HepG2 (cell line): ENCODE results near the gene NRBP1. TPM values are rescaled to one million over a fixed set of nuclear protein-coding genes. Genes with fewer than 3 reads are reported as not detected.
A peak's percentile ranks its signal among the peaks of the same experiment; 100 is the strongest.

ENCODE experiments used
- HHEX ChIP-seq: IDR thresholded peaks from 2 replicates; pipeline ENCODE4 v1.6.1; 2016; ENCODE audit warnings: control low read depth
- KDM5B ChIP-seq: sonication (generic); formaldehyde crosslinking; IDR thresholded peaks from 2 replicates; pipeline ENCODE4 v1.4.0; 2020; ENCODE audit warnings: missing genetic modification reagents, mild to moderate bottlenecking, borderline replicate concordance
- PTBP1 ChIP-seq: fragments of 200-400 bp; formaldehyde crosslinking; IDR thresholded peaks from 2 replicates; pipeline ENCODE4 v1.6.1; 2018; ENCODE audit warnings: low read length, low read depth; ENCODE audit not compliant: poor library complexity, severe bottlenecking
- STAT6 ChIP-seq: sonication (generic); formaldehyde crosslinking; IDR thresholded peaks from 2 replicates; pipeline ENCODE4 v1.4.0; 2020; ENCODE audit warnings: missing genetic modification reagents, mild to moderate bottlenecking, borderline replicate concordance
- TAF1 ChIP-seq: sonication (generic); formaldehyde crosslinking; IDR thresholded peaks from 2 replicates; pipeline ENCODE4 v1.4.0; 2020; ENCODE audit warnings: missing genetic modification reagents
- TCF7 ChIP-seq: sonication (generic); IDR thresholded peaks from 2 replicates; pipeline ENCODE4 v1.6.1; 2016; ENCODE audit warnings: antibody characterized with exemption, low read depth
- UBTF ChIP-seq: sonication (generic); formaldehyde crosslinking; IDR thresholded peaks from 2 replicates; pipeline ENCODE4 v1.4.0; 2020; ENCODE audit warnings: mild to moderate bottlenecking, missing genetic modification reagents
- ZFP36L2 ChIP-seq: sonication (generic); formaldehyde crosslinking; IDR thresholded peaks from 2 replicates; pipeline ENCODE4 v1.4.0; 2020; ENCODE audit warnings: missing genetic modification reagents
- ZNF280D ChIP-seq: sonication (generic); formaldehyde crosslinking; IDR thresholded peaks from 2 replicates; pipeline ENCODE4 v1.5.1; 2020; ENCODE audit warnings: mild to moderate bottlenecking, missing genetic modification reagents
- ZNF281 ChIP-seq: sonication (generic); formaldehyde crosslinking; IDR thresholded peaks from 2 replicates; pipeline ENCODE4 v1.4.0; 2020; ENCODE audit warnings: missing genetic modification reagents, borderline replicate concordance
- ZNF770 ChIP-seq: sonication (generic); formaldehyde crosslinking; IDR thresholded peaks from 2 replicates; pipeline ENCODE4 v1.5.0; 2020; ENCODE audit warnings: mild to moderate bottlenecking, missing genetic modification reagents
- ZUFSP ChIP-seq: sonication (generic); formaldehyde crosslinking; IDR thresholded peaks from 2 replicates; pipeline ENCODE4 v1.9.0; 2021; ENCODE audit warnings: missing genetic modification reagents, mild to moderate bottlenecking, borderline replicate concordance
- polyA plus RNA-seq, 8 experiments: library from polyadenylated mRNA; depleted of rRNA in 3 of 8; stranded (reverse) in 7 of 8; unstranded in 1 of 8; fragments of >200 nt; fragmentation: Illumina TruSeq in 4 of 8; extraction: Trizol in 4 of 8; gene quantifications; 2 replicates each; pipeline versions ENCODE4 v1.2.1 to v1.2.3, GENCODE V29; 2011 to 2016; ENCODE audit warnings: low read depth in 4 of 8, missing spikeins in 1 of 8, mixed read lengths in 1 of 8; ENCODE audit not compliant: insufficient read depth in 1 of 8
- total RNA-seq, 5 experiments: library from RNA; depleted of rRNA; stranded (reverse); fragments of >200 nt; fragmentation: Illumina TruSeq; extraction: Trizol; gene quantifications; 2 replicates each; pipeline ENCODE4 v1.2.3, GENCODE V29; 2016; ENCODE audit warnings: low read depth in 1 of 5

NRBP1 gene
- total and polyA plus RNA-seq, 2 of the 13 experiments (the other 11 are each of a cell fraction or from before 2014, with no cell fraction given), result 165 to 240 TPM

GRCh38 chr2:27379836-27380625 lies 48.4 kb upstream of the NRBP1 start (continued):
- no peak for TF ChIP-seq ZNF280D (CRISPR knock-in tag)
- TF ChIP-seq ZUFSP (CRISPR knock-in tag), result no peak
- peak; percentile 15; the same call in 1 of the 2 replicates for TF ChIP-seq KDM5B (CRISPR knock-in tag)
- TF ChIP-seq TCF7, result no peak
- TF ChIP-seq STAT6 (CRISPR knock-in tag), result no peak
- TF ChIP-seq HHEX (CRISPR knock-in tag), result no peak
- TF ChIP-seq ZNF281 (CRISPR knock-in tag), result peak; percentile 18; the same call in 1 of the 2 replicates
- TF ChIP-seq ZFP36L2 (CRISPR knock-in tag), result no peak
- TF ChIP-seq PTBP1, result no peak
- no peak for TF ChIP-seq TAF1 (CRISPR knock-in tag)
- no peak for TF ChIP-seq ZNF770 (CRISPR knock-in tag)
- TF ChIP-seq UBTF, result 0 out of 2 replicates have a peak, but pooled peaks have one; percentile 13
